Measurements from ENCODE around the gene CCNF.

- TF ChIP-seq CTCF (IDR thresholded peaks at IDR 0.05), result no peak
- TF ChIP-seq POLR2A (IDR thresholded peaks at IDR 0.05), result no peak
Measured at GRCh38 chr16:2473446-2473926, 44.2 kb downstream of the CCNF start.
